Endometrial microvascular endothelial cells (primary cell): ENCODE measurements around the gene WWC1. TPM values are rescaled to one million over a fixed set of nuclear protein-coding genes. Genes with fewer than 3 reads are reported as not detected.

Experiments
- in situ Hi-C: cut with HindIII; loops from 2 replicates; pipeline ENCODE4 v1.10.0; 2017; ENCODE audit warnings: low sequenced_read_pairs, low pct_unique_long_range_greater_than_20kb; ENCODE audit errors: inconsistent ontology term
- total RNA-seq: library from RNA; depleted of rRNA; stranded (reverse); fragments of >200 nt; gene quantifications from one replicate; pipeline ENCODE4 v1.2.3, GENCODE V29; 2015; ENCODE audit errors: inconsistent ontology term

Gene WWC1
- total RNA-seq, 1 donor from 2014 or later: not detected

GRCh38 chr5:168502563-168503237, 211.3 kb downstream of the WWC1 start:
- in situ Hi-C loops: no loop called here

- in situ Hi-C loops: no loop called here
Observed at GRCh38 chr5:168513861-168514428, 222.5 kb downstream of the WWC1 start.

Other genes with a start within 250 kb of the WWC1 start
- gene RARS1, start 194.8 kb downstream of the WWC1 start, total RNA-seq: 152 TPM
- not detected for gene FBLL1, start 237.7 kb downstream of the WWC1 start, total RNA-seq